ENCODE results near the gene AIM2.

Gene AIM2

DNA sequence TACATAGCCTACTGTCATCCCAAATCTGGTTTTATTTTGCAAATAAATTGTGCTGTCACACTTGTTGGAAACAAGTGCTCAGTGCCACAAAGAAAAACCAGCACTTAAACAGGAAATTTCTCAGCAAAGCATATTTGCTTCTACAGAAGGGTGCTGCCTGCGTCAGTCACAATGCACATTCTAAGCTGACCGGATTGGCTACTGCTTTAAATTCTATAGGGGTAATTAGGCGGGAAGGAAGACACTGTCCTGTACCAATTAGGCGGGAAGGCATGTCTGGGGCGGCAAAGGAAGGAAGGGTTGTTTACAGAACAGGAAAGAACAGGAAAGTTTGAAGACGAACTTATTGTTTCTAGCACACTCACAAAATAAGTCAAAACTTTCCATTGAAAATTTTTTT lies 64.1 kb downstream of the AIM2 start:
- H3K27me3 ChIP-seq (replicated peaks; ENCODE audit: insufficient read depth, low read length), result no peaks in the 10 kb centered on the region
- no peak for TF ChIP-seq EZH2 (optimal IDR thresholded peaks at IDR 0.05; ENCODE audit: low read depth, low read length)
- no peak for TF ChIP-seq EZH2phosphoT487 (IDR thresholded peaks at IDR 0.05; ENCODE audit: low read length)
- no peak for TF ChIP-seq CTCF (IDR thresholded peaks at IDR 0.05; ENCODE audit: low read length)
- peak overlapping the region; percentile 73 for H3K4me2 ChIP-seq (ENCODE audit: low read depth, low read length)
- peak overlapping the region; percentile 74 for H3K9ac ChIP-seq (ENCODE audit: low read length)
- peak overlapping the region; percentile 74 for H3K4me3 ChIP-seq (ENCODE audit: low read length)
- no peak overlapping the region for H2AFZ ChIP-seq (ENCODE audit: low read length)
- peaks cover 51% of the 10 kb centered on the region for H3K4me1 ChIP-seq (ENCODE audit: low read length)
- H3K36me3 ChIP-seq (replicated peaks; ENCODE audit: insufficient read depth, low read length), result peaks cover 29% of the 10 kb centered on the region
- peak overlapping the region; percentile 76 for H3K27ac ChIP-seq (ENCODE audit: low read length)
- no peaks in the 10 kb centered on the region for H3K9me3 ChIP-seq (replicated peaks; ENCODE audit: insufficient read depth, low read length)
- peaks cover 55% of the 10 kb centered on the region for H3F3A ChIP-seq (ENCODE audit: insufficient read depth, low read length)
- H4K20me1 ChIP-seq (ENCODE audit: insufficient read depth, low read length), result no peaks in the 10 kb centered on the region
- DNase-seq, result peak; percentile 96
- H3K79me2 ChIP-seq (ENCODE audit: low read length), result peaks cover 67% of the 10 kb centered on the region
- no peaks in the 10 kb centered on the region for H3K9me2 ChIP-seq (replicated peaks; ENCODE audit: insufficient read depth, low read length)

Data from MM.1S (cell line).